Mesendoderm (in vitro differentiated cells): ENCODE results near the gene ZNF831.

Source experiments
- DNase-seq: peaks from one replicate; pipeline ENCODE4 v3.0.0; 2013
- H2AK5ac ChIP-seq: 2 replicates; pipeline ENCODE4 v1.6.1; 2013; ENCODE audit warnings: low read length, inconsistent platforms
- H2BK120ac ChIP-seq: 2 replicates; pipeline ENCODE4 v1.6.1; 2013; ENCODE audit warnings: low read depth, mild to moderate bottlenecking, low read length, moderate library complexity, mixed read lengths
- H2BK15ac ChIP-seq: replicated peaks from 2 replicates; pipeline ENCODE4 v1.6.1; 2013; ENCODE audit warnings: low read depth, mild to moderate bottlenecking, moderate library complexity
- H2BK5ac ChIP-seq: 2 replicates; pipeline ENCODE4 v1.6.1; 2013; ENCODE audit warnings: low read length, inconsistent platforms
- H3K18ac ChIP-seq: 2 replicates; pipeline ENCODE4 v1.6.1; 2013; ENCODE audit warnings: mild to moderate bottlenecking, low read length, mixed read lengths
- H3K23ac ChIP-seq: one replicate; pipeline ENCODE4 v1.6.1; 2013; ENCODE audit warnings: low read length
- H3K27ac ChIP-seq: 2 replicates; pipeline ENCODE4 v1.5.1; 2013; ENCODE audit warnings: low read depth, mild to moderate bottlenecking, inconsistent platforms, low read length, moderate library complexity
- H3K27me3 ChIP-seq: 2 replicates; pipeline ENCODE4 v1.6.1; 2013; ENCODE audit warnings: low read length, control low read depth, mild to moderate bottlenecking, inconsistent platforms; ENCODE audit not compliant: insufficient read depth, poor library complexity
- H3K36me3 ChIP-seq: 2 replicates; pipeline ENCODE4 v1.6.1; 2013; ENCODE audit warnings: low read length, inconsistent platforms; ENCODE audit not compliant: control insufficient read depth, insufficient read depth
- H3K4ac ChIP-seq: one replicate; pipeline ENCODE4 v1.6.1; 2013; ENCODE audit warnings: low read depth, mild to moderate bottlenecking, low read length, moderate library complexity
- H3K4me1 ChIP-seq: 2 replicates; pipeline ENCODE4 v1.6.1; 2013; ENCODE audit warnings: low read depth, low read length, inconsistent platforms; ENCODE audit not compliant: control insufficient read depth
- H3K4me2 ChIP-seq: 2 replicates; pipeline ENCODE4 v1.6.1; 2013; ENCODE audit warnings: low read length
- H3K4me3 ChIP-seq: 2 replicates; pipeline ENCODE4 v1.5.1; 2013; ENCODE audit warnings: mild to moderate bottlenecking, low read length
- H3K56ac ChIP-seq: one replicate; pipeline ENCODE4 v1.6.1; 2013; ENCODE audit warnings: low read length
- H3K79me1 ChIP-seq: 2 replicates; pipeline ENCODE4 v1.6.1; 2013; ENCODE audit warnings: low read length, inconsistent platforms
- H3K79me2 ChIP-seq: 2 replicates; pipeline ENCODE4 v1.6.1; 2013; ENCODE audit warnings: mild to moderate bottlenecking, low read length; ENCODE audit not compliant: control insufficient read depth, insufficient read depth
- H3K9ac ChIP-seq: 2 replicates; pipeline ENCODE4 v1.6.1; 2013; ENCODE audit warnings: low read length, inconsistent platforms
- H4K5ac ChIP-seq: one replicate; pipeline ENCODE4 v1.6.1; 2013; ENCODE audit warnings: low read length
- H4K8ac ChIP-seq: one replicate; pipeline ENCODE4 v1.6.1; 2013; ENCODE audit warnings: low read depth, mild to moderate bottlenecking, control low read depth, low read length, moderate library complexity
- WGBS: extraction: QIAGEN DNeasy Blood & Tissue Kit; methylation state at CpG from one replicate; pipeline ENCODE4 v1.1.7; 2013; ENCODE audit warnings: low lambda C conversion rate, missing lambda C conversion rate; ENCODE audit not compliant: insufficient coverage; ENCODE audit errors: extremely low coverage; 5-methylcytosine and 5-hydroxymethylcytosine counted together

The ZNF831 gene

GRCh38 chr20:59143326-59143725, 20.3 kb upstream of the ZNF831 start:
- no peak overlapping the region for H3K4me3 ChIP-seq
- H3K4me2 ChIP-seq = no peak overlapping the region
- no CpG with 5 or more reads among the region's 5 CpGs for WGBS
- H3K4ac ChIP-seq = no peak overlapping the region
- no peak overlapping the region for H3K18ac ChIP-seq
- no peak overlapping the region for H2AK5ac ChIP-seq
- H4K5ac ChIP-seq = no peak overlapping the region
- no peak overlapping the region for H3K23ac ChIP-seq
- no peak overlapping the region for H3K27ac ChIP-seq
- H3K36me3 ChIP-seq = no peaks in the 10 kb centered on the region
- H3K27me3 ChIP-seq = no peaks in the 10 kb centered on the region
- no peaks in the 10 kb centered on the region for H3K79me2 ChIP-seq
- H3K79me1 ChIP-seq = no peaks in the 10 kb centered on the region
- H3K4me1 ChIP-seq = no peaks in the 10 kb centered on the region
- H3K56ac ChIP-seq = no peak overlapping the region
- no peak overlapping the region for H2BK5ac ChIP-seq
- H2BK120ac ChIP-seq = no peak overlapping the region
- DNase-seq = no peak
- H3K9ac ChIP-seq = no peak overlapping the region
- no peak overlapping the region for H2BK15ac ChIP-seq
- no peak overlapping the region for H4K8ac ChIP-seq

GRCh38 chr20:59144179-59144830, 19.3 kb upstream of the ZNF831 start:
- Histone ChIP-seq H2BK5ac (no peak overlapping the region), H3K27ac (no peak overlapping the region), H2BK15ac (no peak overlapping the region), H3K79me2 (no peaks in the 10 kb centered on the region), H3K4ac (no peak overlapping the region), H3K4me3 (no peak overlapping the region), H3K56ac (no peak overlapping the region), H3K79me1 (no peaks in the 10 kb centered on the region), H3K36me3 (no peaks in the 10 kb centered on the region), H3K9ac (no peak overlapping the region), H3K23ac (no peak overlapping the region), H4K5ac (no peak overlapping the region), H4K8ac (no peak overlapping the region), H3K4me2 (no peak overlapping the region), H2AK5ac (no peak overlapping the region), H3K4me1 (no peaks in the 10 kb centered on the region), H2BK120ac (no peak overlapping the region), H3K18ac (no peak overlapping the region), H3K27me3 (no peaks in the 10 kb centered on the region)
- DNase-seq = no peak
- no CpG with 5 or more reads among the region's 9 CpGs for WGBS

GRCh38 chr20:59144831-59145196, 18.8 kb upstream of the ZNF831 start:
- no peak overlapping the region for H3K56ac ChIP-seq
- no peaks in the 10 kb centered on the region for H3K36me3 ChIP-seq
- no peak overlapping the region for H4K8ac ChIP-seq
- no peaks in the 10 kb centered on the region for H3K79me1 ChIP-seq
- no peak overlapping the region for H3K4me2 ChIP-seq
- no peak overlapping the region for H3K23ac ChIP-seq
- no peak overlapping the region for H2BK15ac ChIP-seq
- H3K79me2 ChIP-seq = no peaks in the 10 kb centered on the region
- no peak overlapping the region for H2AK5ac ChIP-seq
- no peak for DNase-seq
- H2BK120ac ChIP-seq = no peak overlapping the region
- no peak overlapping the region for H3K4me3 ChIP-seq
- no peak overlapping the region for H4K5ac ChIP-seq
- H3K18ac ChIP-seq = no peak overlapping the region
- H2BK5ac ChIP-seq = no peak overlapping the region
- no CpG with 5 or more reads among the region's 4 CpGs for WGBS
- no peaks in the 10 kb centered on the region for H3K4me1 ChIP-seq
- no peak overlapping the region for H3K9ac ChIP-seq
- no peaks in the 10 kb centered on the region for H3K27me3 ChIP-seq
- no peak overlapping the region for H3K27ac ChIP-seq
- H3K4ac ChIP-seq = no peak overlapping the region

GRCh38 chr20:59145247-59145923, 18.2 kb upstream of the ZNF831 start:
- no peak overlapping the region for H3K4me2 ChIP-seq
- H3K4me1 ChIP-seq = no peaks in the 10 kb centered on the region
- no peak overlapping the region for H2AK5ac ChIP-seq
- no peak overlapping the region for H3K18ac ChIP-seq
- H4K8ac ChIP-seq = no peak overlapping the region
- no peak overlapping the region for H2BK15ac ChIP-seq
- H2BK5ac ChIP-seq = no peak overlapping the region
- no peaks in the 10 kb centered on the region for H3K36me3 ChIP-seq
- no CpG with 5 or more reads among the region's 5 CpGs for WGBS
- no peak overlapping the region for H3K9ac ChIP-seq
- H3K79me1 ChIP-seq = no peaks in the 10 kb centered on the region
- H3K23ac ChIP-seq = no peak overlapping the region
- no peak overlapping the region for H3K27ac ChIP-seq
- DNase-seq = no peak
- no peak overlapping the region for H3K4ac ChIP-seq
- no peak overlapping the region for H3K4me3 ChIP-seq
- H4K5ac ChIP-seq = no peak overlapping the region
- no peaks in the 10 kb centered on the region for H3K27me3 ChIP-seq
- no peak overlapping the region for H3K56ac ChIP-seq
- H2BK120ac ChIP-seq = no peak overlapping the region
- no peaks in the 10 kb centered on the region for H3K79me2 ChIP-seq

- H3K9ac ChIP-seq = no peak overlapping the region
- no peak overlapping the region for H3K23ac ChIP-seq
- H3K56ac ChIP-seq = no peak overlapping the region
- no peaks in the 10 kb centered on the region for H3K4me1 ChIP-seq
- H3K27me3 ChIP-seq = no peaks in the 10 kb centered on the region
- no CpG with 5 or more reads among the region's 23 CpGs for WGBS
- no peak overlapping the region for H2BK120ac ChIP-seq
- H2BK15ac ChIP-seq = no peak overlapping the region
- H2AK5ac ChIP-seq = no peak overlapping the region
- DNase-seq = no peak
- no peak overlapping the region for H4K8ac ChIP-seq
- no peak overlapping the region for H3K4ac ChIP-seq
- no peaks in the 10 kb centered on the region for H3K79me1 ChIP-seq
- H2BK5ac ChIP-seq = no peak overlapping the region
- H3K4me3 ChIP-seq = no peak overlapping the region
- H3K27ac ChIP-seq = no peak overlapping the region
- H4K5ac ChIP-seq = no peak overlapping the region
- no peaks in the 10 kb centered on the region for H3K36me3 ChIP-seq
- H3K4me2 ChIP-seq = no peak overlapping the region
- no peak overlapping the region for H3K18ac ChIP-seq
- no peaks in the 10 kb centered on the region for H3K79me2 ChIP-seq
Observed at GRCh38 chr20:59145924-59146779, 17.5 kb upstream of the ZNF831 start.
